Activated CD8-positive, alpha-beta memory T cell treated with anti-CD3 and anti-CD28 coated beads for 36 hours (primary cell): ENCODE data around the gene HGS. TPM values are rescaled to one million over a fixed set of nuclear protein-coding genes. Genes with fewer than 3 reads are reported as not detected.

Source experiments
- CTCF ChIA-PET: fragments of 350-600 bp; sonication (Branson Sonifier 250); formaldehyde crosslinking; loops from one replicate; lab custom pipeline; 2021; ENCODE audit warnings: antibody characterized with exemption; lab: Charles Lee
- POLR2A ChIA-PET: fragments of 350-600 bp; sonication (Branson Sonifier 250); formaldehyde crosslinking; loops from one replicate; lab custom pipeline; 2021; ENCODE audit warnings: antibody characterized with exemption; lab: Charles Lee
- total RNA-seq, 2 experiments: library from RNA; stranded (reverse); gene quantifications; one replicate each; pipeline ENCODE4 v1.2.3, GENCODE V29; 2021

HGS gene
- total RNA-seq, 2 experiments from 2014 or later: 132 to 136 TPM

GRCh38 chr17:81651692-81652091, 32.1 kb upstream of the HGS start:
- CTCF ChIA-PET: no interaction called here
- POLR2A ChIA-PET: interaction anchor here (1.0 kb wide), 1 partner anchor 13 kb away, joined by 3 read pairs; no protein-coding TSS in a partner anchor

GRCh38 chr17:81652906-81653771, 30.7 kb upstream of the HGS start:
- POLR2A ChIA-PET: interaction anchor here (0.7 kb wide), 1 partner anchor 50 kb away, joined by 3 read pairs; the partner anchor contains the start of gene MRPL12
- CTCF ChIA-PET: interaction anchor here (0.6 kb wide), 1 partner anchor 30 kb away, joined by 3 read pairs; no protein-coding TSS in a partner anchor

- POLR2A ChIA-PET: no interaction called here
- CTCF ChIA-PET: interaction anchor here (1.4 kb wide), 1 partner anchor 54 kb away, joined by 3 read pairs; no protein-coding TSS in a partner anchor
Measured at GRCh38 chr17:81655378-81656117, 28.3 kb upstream of the HGS start.

- CTCF ChIA-PET: no interaction called here
- POLR2A ChIA-PET: no interaction called here
Measured at GRCh38 chr17:81656118-81656743, 27.6 kb upstream of the HGS start, which contains the start of gene PDE6G. PDE6G (minus strand) TSS chr17:81656542; CDS start chr17:81653305, 3,237 bp downstream.

GRCh38 chr17:81656835-81657234, 27.0 kb upstream of the HGS start:
- POLR2A ChIA-PET: no interaction called here
- CTCF ChIA-PET: no interaction called here

GRCh38 chr17:81659038-81659437, 24.8 kb upstream of the HGS start:
- ChIA-PET POLR2A (no interaction called here), CTCF (interaction anchor here (0.9 kb wide), 1 partner anchor 21 kb away, joined by 4 read pairs; no protein-coding TSS in a partner anchor)

GRCh38 chr17:81660441-81660840, 23.4 kb upstream of the HGS start:
- ChIA-PET CTCF (no interaction called here), POLR2A (no interaction called here)

- POLR2A ChIA-PET: no interaction called here
- CTCF ChIA-PET: interaction anchor here (1.1 kb wide), 1 partner anchor 13 kb away, joined by 3 read pairs; no protein-coding TSS in a partner anchor
Measured at GRCh38 chr17:81662002-81662401, 21.8 kb upstream of the HGS start.

GRCh38 chr17:81664051-81664470, 19.8 kb upstream of the HGS start:
- POLR2A ChIA-PET: interaction anchor here (0.5 to 0.8 kb wide), 2 partner anchors 21 to 252 kb away, joined by 3 to 4 read pairs; no protein-coding TSS in a partner anchor
- CTCF ChIA-PET: interaction anchor here (1.1 to 1.6 kb wide), 2 partner anchors 11 to 152 kb away, joined by 3 read pairs; partner anchors contain the start of gene ACTG1

- ChIA-PET CTCF (interaction anchor here (0.7 to 1.6 kb wide), 4 partner anchors 10 to 153 kb away, joined by 3 to 8 read pairs (median 3); partner anchors contain the start of genes ACTG1, ARL16 and HGS), POLR2A (interaction anchor here (0.6 to 1.5 kb wide), 6 partner anchors 14 to 194 kb away, joined by 3 to 5 read pairs (median 4); partner anchors contain the start of genes ARL16, HGS, MRPL12 and SLC25A10)
Measured at GRCh38 chr17:81665205-81666091, 18.4 kb upstream of the HGS start.

GRCh38 chr17:81666092-81666341, 17.8 kb upstream of the HGS start:
- ChIA-PET POLR2A (interaction anchor here (0.6 to 1.5 kb wide), 4 partner anchors 17 to 194 kb away, joined by 3 to 5 read pairs (median 4); partner anchors contain the start of genes ARL16, HGS and MRPL12), CTCF (interaction anchor here (0.7 to 0.9 kb wide), 2 partner anchors 13 to 18 kb away, joined by 3 to 8 read pairs; partner anchors contain the start of genes ARL16 and HGS)

- CTCF ChIA-PET: no interaction called here
Measured at GRCh38 chr17:81666342-81667191, 17.2 kb upstream of the HGS start, which contains the start of the genes CCDC137 and OXLD1. CCDC137 (plus strand) TSS chr17:81666737; CDS start chr17:81666767, 30 bp downstream. OXLD1 (minus strand) TSS chr17:81666605; CDS start chr17:81666577, 28 bp downstream.

GRCh38 chr17:81667754-81668153, 16.1 kb upstream of the HGS start:
- POLR2A ChIA-PET: no interaction called here
- CTCF ChIA-PET: interaction anchor here (1.7 kb wide), 1 partner anchor 18 kb away, joined by 5 read pairs; no protein-coding TSS in a partner anchor

More at GRCh38 chr17:81666342-81667191, 17.2 kb upstream of the HGS start, which contains the start of the genes CCDC137 and OXLD1:
- POLR2A ChIA-PET: interaction anchor here (0.5 to 1.5 kb wide), 6 partner anchors 17 to 193 kb away, joined by 3 to 6 read pairs (median 3); partner anchors contain the start of genes ARL16, HGS and MRPL12

- ChIA-PET CTCF (interaction anchor here (1.5 kb wide), 1 partner anchor 11 kb away, joined by 4 read pairs; the partner anchor contains the start of genes ARL16 and HGS), POLR2A (no interaction called here)
Measured at GRCh38 chr17:81672504-81672903, 11.3 kb upstream of the HGS start.

GRCh38 chr17:81672954-81673353, 10.9 kb upstream of the HGS start:
- POLR2A ChIA-PET: interaction anchor here (0.6 kb wide), 1 partner anchor 153 kb away, joined by 8 read pairs; no protein-coding TSS in a partner anchor

More at GRCh38 chr17:81672954-81673353, 10.9 kb upstream of the HGS start:
- CTCF ChIA-PET: interaction anchor here (1.5 kb wide), 1 partner anchor 11 kb away, joined by 4 read pairs; the partner anchor contains the start of genes ARL16 and HGS
